ENCODE measurements around the gene GPC3.
A peak's percentile ranks its signal among the peaks of the same experiment; 100 is the strongest.

Gene GPC3

GRCh38 chrX:133847340-133847994, 137.9 kb downstream of the GPC3 start:
- TF ChIP-seq CTCF (IDR thresholded peaks at IDR 0.05; ENCODE audit: low read depth, low read length, missing control alignments) = no peak
- H3K36me3 ChIP-seq (replicated peaks) = no peaks in the 10 kb centered on the region
- no peak overlapping the region for H3K27ac ChIP-seq
- H3K4me3 ChIP-seq (ENCODE audit: low read depth, low read length) = no peak overlapping the region
- in situ Hi-C loops (cut with HindIII; ENCODE audit: low pct_ligation_motif_present, low sequenced_read_pairs) = no loop called here
- no peaks in the 10 kb centered on the region for H3K27me3 ChIP-seq (replicated peaks)
- DNase-seq = no peak

- in situ Hi-C loops (cut with HindIII; ENCODE audit: low pct_ligation_motif_present, low sequenced_read_pairs) = no loop called here
Observed at GRCh38 chrX:133846311-133846710, 139.1 kb downstream of the GPC3 start.

GRCh38 chrX:133840415-133840814, 145.0 kb downstream of the GPC3 start:
- Histone ChIP-seq H3K27ac (no peak overlapping the region), H3K36me3 (replicated peaks) (no peaks in the 10 kb centered on the region), H3K27me3 (replicated peaks) (no peaks in the 10 kb centered on the region), H3K4me3 (ENCODE audit: low read depth, low read length) (no peak overlapping the region)
- no peak for DNase-seq
- in situ Hi-C loops (cut with HindIII; ENCODE audit: low pct_ligation_motif_present, low sequenced_read_pairs) = no loop called here
- no peak for TF ChIP-seq CTCF (IDR thresholded peaks at IDR 0.05; ENCODE audit: low read depth, low read length, missing control alignments)

More at GRCh38 chrX:133846311-133846710, 139.1 kb downstream of the GPC3 start:
- Histone ChIP-seq H3K27ac (no peak overlapping the region), H3K4me3 (ENCODE audit: low read depth, low read length) (no peak overlapping the region), H3K36me3 (replicated peaks) (no peaks in the 10 kb centered on the region), H3K27me3 (replicated peaks) (no peaks in the 10 kb centered on the region)
- no peak for TF ChIP-seq CTCF (IDR thresholded peaks at IDR 0.05; ENCODE audit: low read depth, low read length, missing control alignments)
- DNase-seq = no peak

- H3K27ac ChIP-seq = no peak overlapping the region
- TF ChIP-seq CTCF (IDR thresholded peaks at IDR 0.05; ENCODE audit: low read depth, low read length, missing control alignments) = peak; percentile 79
- no peak for DNase-seq
- H3K4me3 ChIP-seq (ENCODE audit: low read depth, low read length) = no peak overlapping the region
- H3K27me3 ChIP-seq (replicated peaks) = no peaks in the 10 kb centered on the region
- H3K36me3 ChIP-seq (replicated peaks) = no peaks in the 10 kb centered on the region
- in situ Hi-C loops (cut with HindIII; ENCODE audit: low pct_ligation_motif_present, low sequenced_read_pairs) = no loop called here
Observed at GRCh38 chrX:133838761-133839676, 146.4 kb downstream of the GPC3 start.

- H3K27me3 ChIP-seq (replicated peaks) = no peaks in the 10 kb centered on the region
- TF ChIP-seq CTCF (IDR thresholded peaks at IDR 0.05; ENCODE audit: low read depth, low read length, missing control alignments) = no peak
- H3K36me3 ChIP-seq (replicated peaks) = no peaks in the 10 kb centered on the region
- in situ Hi-C loops (cut with HindIII; ENCODE audit: low pct_ligation_motif_present, low sequenced_read_pairs) = no loop called here
- H3K4me3 ChIP-seq (ENCODE audit: low read depth, low read length) = no peak overlapping the region
- H3K27ac ChIP-seq = no peak overlapping the region
- DNase-seq = no peak
Observed at GRCh38 chrX:133837091-133837490, 148.3 kb downstream of the GPC3 start.

All from brain microvascular endothelial cell (primary cell).